SK-N-SH (cell line): ENCODE measurements around the gene VWF. TPM values are rescaled to one million over a fixed set of nuclear protein-coding genes. Genes with fewer than 3 reads are reported as not detected.

Experiments used
- CTCF ChIA-PET: fragments of 300-600, 350-600 bp; formaldehyde crosslinking; extraction: SDS; loops from one replicate; lab custom pipeline; 2021; lab: Yijun Ruan, JAX
- POLR2A ChIA-PET: fragments of 350-600 bp; sonication (Branson Sonifier 250); formaldehyde crosslinking; extraction: SDS; loops from one replicate; lab custom pipeline; 2020; ENCODE audit warnings: antibody characterized with exemption, inconsistent platforms; lab: Yijun Ruan, JAX
- DNase-seq: peaks from one replicate; pipeline ENCODE4 v3.0.0; 2012
- H2AFZ ChIP-seq: fragments of 200-600 bp; sonication (generic); 2 replicates; pipeline ENCODE4 v1.8.1; 2016; ENCODE audit warnings: antibody characterized with exemption, mild to moderate bottlenecking, low read depth
- H3F3A ChIP-seq: fragments of 200-600 bp; sonication (generic); replicated peaks from 2 replicates; pipeline ENCODE3; 2016; ENCODE audit warnings: antibody characterized with exemption, mild to moderate bottlenecking; ENCODE audit not compliant: insufficient read depth
- H3K27ac ChIP-seq, 2 experiments: fragments of 200-500 bp in 1 of 2; fragments of 200-600 bp in 1 of 2; sonication (Bioruptor generic) in 1 of 2; sonication (generic), shearing (Covaris generic) in 1 of 2; 2 replicates each; pipeline versions ENCODE4 v1.5.1 to v1.6.1; 2014 to 2016; ENCODE audit warnings: low read depth in 2 of 2, inconsistent platforms in 1 of 2, low read length in 1 of 2, mild to moderate bottlenecking in 1 of 2, mixed read lengths in 1 of 2
- H3K27me3 ChIP-seq: fragments of 200-600 bp; sonication (generic), shearing (Covaris generic); 2 replicates; pipeline ENCODE4 v1.6.1; 2016; ENCODE audit warnings: mixed run types; ENCODE audit not compliant: insufficient read depth
- H3K36me3 ChIP-seq, 2 experiments: fragments of 200-500 bp in 1 of 2; fragments of 200-600 bp in 1 of 2; sonication (Bioruptor generic) in 1 of 2; sonication (generic) in 1 of 2; replicated peaks in 1 of 2; 2 replicates each; pipeline versions ENCODE3 to v1.5.1; 2014 to 2016; ENCODE audit warnings: low read length in 1 of 2, mild to moderate bottlenecking in 1 of 2; ENCODE audit not compliant: insufficient read depth in 2 of 2, control insufficient read depth in 1 of 2
- H3K4me1 ChIP-seq, 2 experiments: fragments of 200-500 bp in 1 of 2; fragments of 200-600 bp in 1 of 2; sonication (Bioruptor generic) in 1 of 2; sonication (generic), shearing (Covaris generic) in 1 of 2; 2 replicates each; pipeline versions ENCODE4 v1.5.1 to v1.6.1; 2014 to 2016; ENCODE audit warnings: low read depth in 1 of 2, low read length in 1 of 2, mixed run types in 1 of 2; ENCODE audit not compliant: insufficient read depth in 2 of 2, control insufficient read depth in 1 of 2
- H3K4me2 ChIP-seq: fragments of 200-600 bp; sonication (generic), shearing (Covaris generic); 2 replicates; pipeline ENCODE4 v1.6.1; 2017; ENCODE audit warnings: mixed run types
- H3K4me3 ChIP-seq, 2 experiments: fragments of 200-500 bp in 1 of 2; fragments of 200-600 bp in 1 of 2; sonication (Bioruptor generic) in 1 of 2; sonication (generic), shearing (Covaris generic) in 1 of 2; 2 replicates each; pipeline versions ENCODE4 v1.5.1 to v1.8.1; 2014 to 2016; ENCODE audit warnings: low read depth in 2 of 2, inconsistent platforms in 1 of 2, low read length in 1 of 2, mild to moderate bottlenecking in 1 of 2, mixed read lengths in 1 of 2, moderate library complexity in 1 of 2
- H3K79me2 ChIP-seq: fragments of 200-600 bp; sonication (generic); 2 replicates; pipeline ENCODE4 v1.8.1; 2017; ENCODE audit warnings: mild to moderate bottlenecking; ENCODE audit not compliant: insufficient read depth
- H3K9ac ChIP-seq: fragments of 200-600 bp; sonication (generic); 2 replicates; pipeline ENCODE4 v1.6.1; 2017; ENCODE audit warnings: mixed run types
- H3K9me2 ChIP-seq: fragments of 200-600 bp; sonication (generic); 2 replicates; pipeline ENCODE4 v1.6.1; 2017; ENCODE audit warnings: mixed run types
- H3K9me3 ChIP-seq: fragments of 200-600 bp; sonication (generic); 2 replicates; pipeline ENCODE4 v1.6.1; 2017; ENCODE audit warnings: mixed run types, mild to moderate bottlenecking, moderate library complexity
- H4K20me1 ChIP-seq: fragments of 200-600 bp; sonication (generic); 2 replicates; pipeline ENCODE4 v1.6.1; 2017; ENCODE audit warnings: mild to moderate bottlenecking, mixed run types; ENCODE audit not compliant: insufficient read depth
- ELF1 ChIP-seq: IDR thresholded peaks from 2 replicates; pipeline ENCODE4 v1.4.0; 2012
- EP300 ChIP-seq, 2 experiments: IDR thresholded peaks; 2 replicates each; pipeline versions ENCODE4 v1.4.0 to v1.6.1; 2012; ENCODE audit warnings: borderline replicate concordance in 1 of 2, low read depth in 1 of 2, low read length in 1 of 2
- EZH2phosphoT487 ChIP-seq: fragments of 200-600 bp; sonication (generic); IDR thresholded peaks from 2 replicates; pipeline ENCODE4 v1.6.1; 2017; ENCODE audit warnings: low read depth, mixed run types, mild to moderate bottlenecking, antibody characterized with exemption, moderate library complexity, borderline replicate concordance
- FOXJ3 ChIP-seq: sonication (generic); formaldehyde crosslinking; IDR thresholded peaks from 2 replicates; pipeline ENCODE4 v1.5.1; 2020; ENCODE audit warnings: mild to moderate bottlenecking, missing genetic modification reagents
- GATA2 ChIP-seq: sonication (generic); formaldehyde crosslinking; IDR thresholded peaks from 2 replicates; pipeline ENCODE4 v1.5.0; 2020; ENCODE audit warnings: mild to moderate bottlenecking, missing genetic modification reagents
- MEF2A ChIP-seq: IDR thresholded peaks from 2 replicates; pipeline ENCODE4 v1.4.0; 2012; ENCODE audit warnings: low read depth, borderline replicate concordance
- MXI1 ChIP-seq: IDR thresholded peaks from 2 replicates; pipeline ENCODE4 v1.6.1; 2012; ENCODE audit warnings: mild to moderate bottlenecking, low read depth, low read length, improper control_type of control experiment
- NFIC ChIP-seq: IDR thresholded peaks from 2 replicates; pipeline ENCODE4 v1.4.0; 2012; ENCODE audit warnings: borderline replicate concordance
- NRF1 ChIP-seq: IDR thresholded peaks from 2 replicates; pipeline ENCODE4 v1.6.1; 2012; ENCODE audit warnings: low read depth, mild to moderate bottlenecking, low read length
- RAD21 ChIP-seq: IDR thresholded peaks from 2 replicates; pipeline ENCODE4 v1.6.1; 2012; ENCODE audit warnings: mild to moderate bottlenecking, low read length
- REST ChIP-seq: IDR thresholded peaks from 2 replicates; pipeline ENCODE4 v1.6.1; 2012; ENCODE audit warnings: mild to moderate bottlenecking, low read depth, low read length, moderate library complexity
- TCF12 ChIP-seq: IDR thresholded peaks from 2 replicates; pipeline ENCODE4 v1.4.0; 2012
- YY1 ChIP-seq: IDR thresholded peaks from 2 replicates; pipeline ENCODE4 v1.4.0; 2012; ENCODE audit warnings: low read depth, mild to moderate bottlenecking
- ZBTB33 ChIP-seq: IDR thresholded peaks from 2 replicates; pipeline ENCODE4 v1.4.0; 2012; ENCODE audit warnings: low read depth, borderline replicate concordance
- WGBS: methylation state at CpG from one replicate; pipeline ENCODE4 v1.1.6; 2017; ENCODE audit warnings: low lambda C conversion rate; 5-methylcytosine and 5-hydroxymethylcytosine counted together
- polyA plus RNA-seq, 3 experiments: library from polyadenylated mRNA; depleted of rRNA; stranded (reverse); fragments of >200 nt; gene quantifications; 2 replicates each; pipeline ENCODE4 v1.2.3, GENCODE V29; 2012
- TF ChIP-seq, protein P1 (sequence below): fragments of 200-600 bp; sonication (generic); IDR thresholded peaks from 2 replicates; pipeline ENCODE4 v1.6.1; 2017; ENCODE audit warnings: antibody characterized with exemption, mild to moderate bottlenecking, moderate library complexity
- TF ChIP-seq, protein P2 (sequence below): fragments of 150-350 bp; IDR thresholded peaks from 2 replicates; pipeline ENCODE4 v1.6.1; 2016; ENCODE audit warnings: mild to moderate bottlenecking, low read depth, low read length

Gene VWF
- polyA plus RNA-seq, 1 of the 3 experiments (the other 2 are of a cell fraction), result 0.12 TPM

- ChIA-PET POLR2A (no interaction called here), CTCF (interaction anchor here (0.9 kb wide), 1 partner anchor 10 kb away, joined by 3 read pairs; no protein-coding TSS in a partner anchor)
- Histone ChIP-seq H3F3A (no peaks in the 10 kb centered on the region), H3K9ac (no peak overlapping the region), H3K9me2 (no peaks in the 10 kb centered on the region), H2AFZ (no peak overlapping the region), H3K36me3 (no peaks in the 10 kb centered on the region), H3K27ac (no peak overlapping the region), H3K4me3 (no peak overlapping the region), H4K20me1 (no peaks in the 10 kb centered on the region), H3K27me3 (peaks cover 16% of the 10 kb centered on the region; the same call in 1 of the 2 replicates), H3K9me3 (no peaks in the 10 kb centered on the region), H3K4me2 (no peak overlapping the region), H3K4me1 (no peaks in the 10 kb centered on the region), H3K79me2 (no peaks in the 10 kb centered on the region)
- no peak for DNase-seq
- TF ChIP-seq NRF1 (no peak), YY1 (no peak), MEF2A (no peak), ZBTB33 (no peak), TCF12 (no peak), MXI1 (no peak), GATA2 (CRISPR knock-in tag) (no peak), REST (no peak), EZH2phosphoT487 (no peak), ELF1 (no peak), FOXJ3 (CRISPR knock-in tag) (no peak), RAD21 (no peak), EP300 (IDR thresholded peaks at IDR 0.05; ENCODE audit: borderline replicate concordance in 1 of 2, low read depth in 1 of 2, low read length in 1 of 2) (no peak), NFIC (no peak)
- TF ChIP-seq, protein P1, sequence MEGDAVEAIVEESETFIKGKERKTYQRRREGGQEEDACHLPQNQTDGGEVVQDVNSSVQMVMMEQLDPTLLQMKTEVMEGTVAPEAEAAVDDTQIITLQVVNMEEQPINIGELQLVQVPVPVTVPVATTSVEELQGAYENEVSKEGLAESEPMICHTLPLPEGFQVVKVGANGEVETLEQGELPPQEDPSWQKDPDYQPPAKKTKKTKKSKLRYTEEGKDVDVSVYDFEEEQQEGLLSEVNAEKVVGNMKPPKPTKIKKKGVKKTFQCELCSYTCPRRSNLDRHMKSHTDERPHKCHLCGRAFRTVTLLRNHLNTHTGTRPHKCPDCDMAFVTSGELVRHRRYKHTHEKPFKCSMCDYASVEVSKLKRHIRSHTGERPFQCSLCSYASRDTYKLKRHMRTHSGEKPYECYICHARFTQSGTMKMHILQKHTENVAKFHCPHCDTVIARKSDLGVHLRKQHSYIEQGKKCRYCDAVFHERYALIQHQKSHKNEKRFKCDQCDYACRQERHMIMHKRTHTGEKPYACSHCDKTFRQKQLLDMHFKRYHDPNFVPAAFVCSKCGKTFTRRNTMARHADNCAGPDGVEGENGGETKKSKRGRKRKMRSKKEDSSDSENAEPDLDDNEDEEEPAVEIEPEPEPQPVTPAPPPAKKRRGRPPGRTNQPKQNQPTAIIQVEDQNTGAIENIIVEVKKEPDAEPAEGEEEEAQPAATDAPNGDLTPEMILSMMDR, result no peak
- TF ChIP-seq, protein P2, sequence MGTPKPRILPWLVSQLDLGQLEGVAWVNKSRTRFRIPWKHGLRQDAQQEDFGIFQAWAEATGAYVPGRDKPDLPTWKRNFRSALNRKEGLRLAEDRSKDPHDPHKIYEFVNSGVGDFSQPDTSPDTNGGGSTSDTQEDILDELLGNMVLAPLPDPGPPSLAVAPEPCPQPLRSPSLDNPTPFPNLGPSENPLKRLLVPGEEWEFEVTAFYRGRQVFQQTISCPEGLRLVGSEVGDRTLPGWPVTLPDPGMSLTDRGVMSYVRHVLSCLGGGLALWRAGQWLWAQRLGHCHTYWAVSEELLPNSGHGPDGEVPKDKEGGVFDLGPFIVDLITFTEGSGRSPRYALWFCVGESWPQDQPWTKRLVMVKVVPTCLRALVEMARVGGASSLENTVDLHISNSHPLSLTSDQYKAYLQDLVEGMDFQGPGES, result no peak
- WGBS, result 11% methylated on average over 6 of the region's 6 CpGs
Observed at GRCh38 chr12:5904969-5905368, 219.5 kb downstream of the VWF start.
